ENCODE measurements around the gene TEC. TPM values are rescaled to one million over a fixed set of nuclear protein-coding genes. Genes with fewer than 3 reads are reported as not detected.

The TEC gene
- total and polyA plus RNA-seq, 9 of the 15 experiments (the other 6 are each of a cell fraction or from before 2014, with no cell fraction given), result 5.3 to 14.7 (median 8.8) TPM

DNA sequence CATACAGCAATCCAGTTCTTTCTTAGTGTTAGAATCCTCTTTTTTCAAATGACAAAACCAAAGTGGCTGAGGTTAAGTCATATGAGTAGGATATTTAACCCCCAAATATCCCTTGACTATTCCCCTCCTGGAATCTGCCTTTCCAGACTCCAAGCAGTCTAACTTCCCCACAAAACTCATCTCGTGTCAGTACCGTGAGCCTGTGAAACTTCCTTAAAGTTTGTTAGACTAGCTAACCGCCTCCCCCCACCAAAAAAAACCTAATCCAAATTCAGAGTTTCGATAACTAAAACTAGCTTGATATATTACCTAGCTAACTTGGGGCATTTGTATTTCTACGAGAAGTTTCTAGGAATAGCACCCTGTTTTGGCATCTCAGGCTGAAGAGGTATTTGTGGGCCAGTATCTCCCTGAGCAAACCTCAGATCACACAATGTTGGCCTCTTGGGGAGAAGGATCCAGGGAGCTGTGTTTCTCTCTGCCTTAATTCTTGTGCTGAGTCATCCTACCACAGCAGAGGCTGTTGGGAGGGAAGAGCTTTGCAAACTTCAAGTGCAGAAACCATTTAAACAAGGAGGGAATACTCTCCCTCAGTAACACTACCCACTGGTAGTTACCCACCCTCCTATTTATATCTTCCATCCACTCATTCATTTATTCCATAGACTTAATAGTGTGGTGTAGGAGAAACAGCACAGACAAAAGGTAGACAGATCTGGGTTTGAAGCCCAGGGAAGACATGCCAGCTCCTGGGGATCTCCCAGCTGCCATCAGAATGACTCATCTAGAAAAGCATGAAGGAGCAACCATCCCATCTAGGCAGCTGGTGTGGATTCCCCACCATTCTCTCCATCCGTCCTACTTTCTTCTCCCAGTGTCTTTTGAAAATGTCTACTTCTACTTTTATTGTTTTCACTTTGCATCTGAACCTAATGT, 96.3 kb downstream of the TEC start (continued):
- TF ChIP-seq ZNF644 (tag; IDR thresholded peaks at IDR 0.05; ENCODE audit: low read depth) (0 out of 2 replicates have a peak, but pooled peaks have one; percentile 61), ZBED1 (IDR thresholded peaks at IDR 0.05) (no peak), SMARCE1 (IDR thresholded peaks at IDR 0.05) (peak; percentile 67), KLF16 (IDR thresholded peaks at IDR 0.05) (no peak), EP300 (IDR thresholded peaks at IDR 0.05; ENCODE audit: low read length) (peak; percentile 45; the same call in 1 of the 2 replicates), ZNF175 (CRISPR knock-in tag; IDR thresholded peaks at IDR 0.05; ENCODE audit: low read depth) (0 out of 2 replicates have a peak, but pooled peaks have one; percentile 41), BACH1 (tag; IDR thresholded peaks at IDR 0.05) (peak; percentile 93)
- TF ChIP-seq, protein P1, sequence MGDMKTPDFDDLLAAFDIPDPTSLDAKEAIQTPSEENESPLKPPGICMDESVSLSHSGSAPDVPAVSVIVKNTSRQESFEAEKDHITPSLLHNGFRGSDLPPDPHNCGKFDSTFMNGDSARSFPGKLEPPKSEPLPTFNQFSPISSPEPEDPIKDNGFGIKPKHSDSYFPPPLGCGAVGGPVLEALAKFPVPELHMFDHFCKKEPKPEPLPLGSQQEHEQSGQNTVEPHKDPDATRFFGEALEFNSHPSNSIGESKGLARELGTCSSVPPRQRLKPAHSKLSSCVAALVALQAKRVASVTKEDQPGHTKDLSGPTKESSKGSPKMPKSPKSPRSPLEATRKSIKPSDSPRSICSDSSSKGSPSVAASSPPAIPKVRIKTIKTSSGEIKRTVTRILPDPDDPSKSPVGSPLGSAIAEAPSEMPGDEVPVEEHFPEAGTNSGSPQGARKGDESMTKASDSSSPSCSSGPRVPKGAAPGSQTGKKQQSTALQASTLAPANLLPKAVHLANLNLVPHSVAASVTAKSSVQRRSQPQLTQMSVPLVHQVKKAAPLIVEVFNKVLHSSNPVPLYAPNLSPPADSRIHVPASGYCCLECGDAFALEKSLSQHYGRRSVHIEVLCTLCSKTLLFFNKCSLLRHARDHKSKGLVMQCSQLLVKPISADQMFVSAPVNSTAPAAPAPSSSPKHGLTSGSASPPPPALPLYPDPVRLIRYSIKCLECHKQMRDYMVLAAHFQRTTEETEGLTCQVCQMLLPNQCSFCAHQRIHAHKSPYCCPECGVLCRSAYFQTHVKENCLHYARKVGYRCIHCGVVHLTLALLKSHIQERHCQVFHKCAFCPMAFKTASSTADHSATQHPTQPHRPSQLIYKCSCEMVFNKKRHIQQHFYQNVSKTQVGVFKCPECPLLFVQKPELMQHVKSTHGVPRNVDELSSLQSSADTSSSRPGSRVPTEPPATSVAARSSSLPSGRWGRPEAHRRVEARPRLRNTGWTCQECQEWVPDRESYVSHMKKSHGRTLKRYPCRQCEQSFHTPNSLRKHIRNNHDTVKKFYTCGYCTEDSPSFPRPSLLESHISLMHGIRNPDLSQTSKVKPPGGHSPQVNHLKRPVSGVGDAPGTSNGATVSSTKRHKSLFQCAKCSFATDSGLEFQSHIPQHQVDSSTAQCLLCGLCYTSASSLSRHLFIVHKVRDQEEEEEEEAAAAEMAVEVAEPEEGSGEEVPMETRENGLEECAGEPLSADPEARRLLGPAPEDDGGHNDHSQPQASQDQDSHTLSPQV (IDR thresholded peaks at IDR 0.05), result peak; percentile 94

Data from K562 (cell line).